ENCODE measurements around the gene LGR6.
A peak's percentile ranks its signal among the peaks of the same experiment; 100 is the strongest.
"Not testable (repeated sequence)": the region's sequence is repeated elsewhere in the genome, so short reads cannot be mapped to it uniquely, and the experiment has no call there.

The LGR6 gene

GRCh38 chr1:202242080-202242419 is 48.5 kb downstream of the LGR6 start:
- DNase-seq = no peak

GRCh38 chr1:202243006-202243405 is 49.4 kb downstream of the LGR6 start:
- peak; percentile 19 for DNase-seq

- DNase-seq = peak; percentile 50
These were observed 51.3 kb downstream of the LGR6 start for GRCh38 chr1:202244841-202245261.

DNA sequence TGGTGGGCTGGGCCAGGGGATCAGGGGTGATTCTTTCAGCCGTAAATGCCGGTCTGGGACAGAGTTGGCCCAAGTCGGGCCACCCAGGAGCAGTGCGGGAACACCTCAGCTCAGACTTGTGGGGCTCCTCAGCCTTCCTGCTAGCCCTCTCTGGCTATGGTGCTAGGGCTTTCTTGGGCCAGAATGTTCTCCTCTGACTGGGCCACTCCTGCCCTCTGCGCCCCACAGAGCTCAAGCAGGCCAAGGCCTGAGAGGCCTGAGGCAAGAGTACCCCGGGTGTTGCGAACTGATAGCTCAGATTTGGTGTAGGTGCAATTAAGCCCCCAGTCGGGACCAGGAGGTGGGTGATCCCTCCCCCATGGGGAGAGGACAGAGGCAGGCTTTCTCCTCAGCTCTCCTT is 51.8 kb downstream of the LGR6 start:
- DNase-seq = peak; percentile 38

DNA sequence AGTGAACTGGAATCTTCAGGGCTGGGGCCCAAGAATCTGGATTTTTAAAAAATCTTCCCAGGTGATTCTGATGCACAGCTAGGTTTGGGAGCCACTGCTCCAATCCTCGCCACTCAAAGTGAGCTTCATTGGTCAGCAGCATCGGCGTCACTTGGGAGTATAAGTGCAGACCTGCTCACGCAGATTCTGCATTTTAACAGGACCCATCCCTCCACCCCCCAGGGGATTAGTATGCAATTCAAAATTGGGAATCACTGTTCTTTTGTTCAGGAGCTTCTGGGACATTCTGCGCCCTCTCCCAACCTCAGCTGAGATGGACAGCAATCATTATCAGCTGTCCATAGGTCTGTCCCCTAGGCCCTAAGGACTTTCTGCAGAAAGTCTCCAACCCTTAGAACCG is 53.5 kb downstream of the LGR6 start:
- DNase-seq = peak; percentile 21

DNA sequence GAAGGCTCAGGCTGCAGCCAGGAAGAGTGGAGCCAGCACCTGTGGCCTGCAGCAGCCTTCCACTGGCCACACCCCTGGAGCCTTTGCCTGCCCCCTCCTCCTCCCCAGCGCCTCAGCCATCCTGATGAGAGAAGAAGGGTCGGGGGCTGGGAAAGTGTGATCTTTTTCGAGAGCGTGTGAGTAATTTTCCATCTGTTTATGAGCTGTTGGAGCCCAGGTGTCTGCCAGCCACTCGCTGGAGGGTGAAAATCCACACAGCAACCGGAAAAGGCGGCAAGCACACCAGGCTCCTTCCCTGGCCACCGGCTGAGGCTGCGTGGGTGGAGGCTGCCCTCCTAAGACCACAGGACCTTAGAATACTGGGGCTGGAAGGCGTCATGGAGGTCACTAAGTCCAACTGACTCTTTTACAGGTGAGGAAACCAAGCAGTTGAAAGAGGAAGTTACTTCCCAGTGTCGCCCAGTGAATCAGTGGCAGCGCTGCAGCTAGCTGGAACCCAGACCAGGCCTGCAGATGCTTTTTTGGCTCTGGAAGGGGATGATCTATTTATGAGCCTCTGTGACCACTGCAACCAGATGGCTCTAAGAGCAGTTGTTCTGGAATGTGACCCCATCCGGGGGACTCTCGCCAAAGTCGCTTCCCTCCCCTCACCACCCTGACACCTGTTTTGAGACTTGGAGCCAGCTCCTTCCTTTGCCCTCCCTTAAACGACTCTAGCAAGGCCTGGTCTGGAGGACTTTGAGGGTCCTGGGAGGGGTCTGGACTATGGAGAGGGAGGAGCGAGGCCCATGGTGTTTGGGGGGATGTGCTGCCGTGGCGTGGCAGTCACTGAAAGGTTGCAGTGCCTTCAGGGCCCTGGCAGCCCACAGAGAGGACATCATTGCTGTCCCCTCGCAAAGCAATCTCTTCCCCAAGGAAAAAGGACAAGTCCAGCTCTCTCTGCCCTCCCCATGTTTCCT is 54.5 kb downstream of the LGR6 start:
- peak; percentile 31 for DNase-seq

GRCh38 chr1:202248861-202249260 is 55.3 kb downstream of the LGR6 start:
- DNase-seq = peak; percentile 6

GRCh38 chr1:202249436-202249835 is 55.8 kb downstream of the LGR6 start:
- peak; percentile 2 for DNase-seq

DNA sequence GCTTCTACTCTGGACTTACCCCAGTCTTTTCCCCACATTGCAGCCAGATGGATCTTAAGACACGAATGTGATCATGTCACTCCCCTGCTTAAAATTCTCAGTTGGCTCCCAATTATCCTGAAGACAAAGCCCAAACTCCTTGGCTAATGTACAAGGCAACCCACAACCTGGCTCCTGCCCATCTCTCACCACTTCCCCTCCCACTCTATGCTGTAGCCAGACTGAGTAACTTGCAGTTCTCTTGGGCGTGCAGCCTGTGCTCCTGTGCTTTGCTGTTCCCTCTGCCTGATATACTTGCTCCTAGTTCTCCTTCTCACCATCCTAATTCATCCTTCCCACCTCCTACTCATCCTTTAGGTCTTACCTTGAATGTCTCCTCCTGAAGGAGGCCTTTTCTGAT is 56.2 kb downstream of the LGR6 start:
- DNase-seq = no peak

- peak; percentile 28 for DNase-seq
These were observed 57.4 kb downstream of the LGR6 start for GRCh38 chr1:202250982-202251381.

DNA sequence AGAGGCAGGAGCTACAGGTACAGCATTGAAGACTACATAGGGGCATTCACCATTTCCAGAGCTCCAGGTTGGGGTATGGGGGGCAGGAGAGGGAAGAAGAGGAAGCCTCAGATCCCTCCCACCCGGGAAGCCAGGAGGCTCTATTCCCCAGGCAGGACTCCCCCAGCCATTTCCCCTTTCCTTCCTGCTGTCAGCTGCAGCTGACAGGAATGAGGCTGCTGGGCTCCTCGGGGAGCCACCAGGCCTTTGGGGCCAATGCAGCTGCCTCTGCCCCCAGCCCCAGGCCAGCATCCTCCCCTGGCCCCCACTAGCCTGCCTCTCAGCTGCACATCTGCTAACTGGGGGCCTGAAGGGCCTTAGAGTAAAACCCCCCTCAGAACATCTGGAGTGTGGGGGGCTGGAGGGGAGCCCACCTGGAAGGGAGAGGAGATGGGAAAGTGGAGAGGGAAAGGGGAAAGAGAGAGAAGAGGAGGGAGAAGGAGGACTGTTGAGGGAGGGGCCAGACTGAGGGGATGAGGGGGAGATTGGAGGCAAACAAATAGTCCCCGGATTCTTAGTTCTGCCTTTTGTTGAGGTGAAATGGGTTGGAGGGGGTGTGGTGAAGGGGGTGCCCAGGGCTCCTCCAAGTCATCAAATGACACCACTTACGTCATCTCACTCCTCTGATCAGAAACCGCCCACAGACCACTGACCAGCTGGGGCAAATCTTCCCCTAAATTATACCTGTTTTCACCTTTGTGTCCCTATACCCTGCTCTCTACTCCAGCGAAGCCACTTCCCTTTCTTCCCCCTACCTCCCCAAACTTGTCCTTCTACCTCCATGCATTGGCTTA is 58.0 kb downstream of the LGR6 start:
- peak; percentile 12 for DNase-seq

GRCh38 chr1:202252271-202252670 is 58.7 kb downstream of the LGR6 start:
- DNase-seq = peak; percentile 48

DNA sequence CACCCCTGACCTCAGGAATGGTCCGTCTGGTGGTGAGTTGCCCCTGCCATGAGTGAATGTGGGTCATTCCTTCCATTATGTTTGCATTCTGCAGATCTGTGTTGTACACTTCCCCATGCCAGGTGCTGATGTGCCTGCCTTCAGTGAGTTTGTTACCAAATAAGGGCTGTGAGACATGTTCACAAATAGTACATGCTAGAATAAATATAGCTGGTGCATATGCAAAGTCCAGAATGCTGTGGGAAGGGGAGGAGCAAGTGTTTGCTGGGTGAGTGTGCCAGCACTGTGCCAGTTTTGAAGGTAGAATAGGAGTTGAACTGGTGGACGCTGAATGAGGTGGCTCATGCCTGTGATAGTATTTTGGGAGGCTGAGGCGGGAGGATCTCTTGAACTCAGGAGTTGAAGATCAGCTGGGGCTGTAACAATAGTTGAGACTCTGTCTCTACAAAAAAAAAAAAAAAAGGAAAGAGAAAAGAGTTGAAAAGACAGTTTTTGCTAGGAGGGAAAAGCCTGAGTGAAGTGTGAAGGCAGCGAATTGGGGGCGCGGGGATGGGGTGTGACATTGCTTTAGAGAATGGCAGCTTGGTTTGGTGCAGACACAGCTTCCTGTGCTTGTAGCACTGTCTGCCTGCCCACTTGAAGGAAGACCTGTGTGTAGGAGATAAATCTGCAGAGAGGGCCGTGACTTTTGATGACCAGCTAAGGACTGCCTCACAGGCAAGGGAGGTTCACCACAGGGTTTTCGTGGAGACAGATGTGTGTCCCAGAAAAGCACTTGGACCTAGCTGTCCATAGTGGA is 61.1 kb downstream of the LGR6 start:
- DNase-seq = peak; percentile 34

DNA sequence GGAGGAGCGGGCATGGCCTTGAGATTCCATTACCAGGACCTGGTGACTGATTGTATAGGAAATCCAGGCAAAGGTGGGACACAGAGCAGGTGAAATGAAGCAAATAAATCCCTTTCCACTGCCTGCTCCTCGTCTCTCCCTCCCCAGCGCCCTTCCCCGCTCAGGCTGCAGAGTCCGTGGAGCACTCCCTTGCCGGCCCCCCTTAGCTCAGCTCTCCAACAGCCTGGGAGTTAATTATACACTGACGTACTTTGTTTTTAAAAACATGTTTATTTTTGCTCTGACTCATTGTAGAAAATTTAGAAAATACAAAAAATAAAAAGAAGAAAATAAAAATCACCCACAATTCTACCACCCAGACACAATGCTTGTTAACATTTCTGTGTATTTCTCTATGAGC is 61.7 kb downstream of the LGR6 start:
- DNase-seq = no peak

GRCh38 chr1:202259705-202260104 is 66.1 kb downstream of the LGR6 start:
- peak; percentile 41 for DNase-seq

- DNase-seq = not testable (repeated sequence)
These were observed 67.8 kb downstream of the LGR6 start for GRCh38 chr1:202261209-202261958.

DNA sequence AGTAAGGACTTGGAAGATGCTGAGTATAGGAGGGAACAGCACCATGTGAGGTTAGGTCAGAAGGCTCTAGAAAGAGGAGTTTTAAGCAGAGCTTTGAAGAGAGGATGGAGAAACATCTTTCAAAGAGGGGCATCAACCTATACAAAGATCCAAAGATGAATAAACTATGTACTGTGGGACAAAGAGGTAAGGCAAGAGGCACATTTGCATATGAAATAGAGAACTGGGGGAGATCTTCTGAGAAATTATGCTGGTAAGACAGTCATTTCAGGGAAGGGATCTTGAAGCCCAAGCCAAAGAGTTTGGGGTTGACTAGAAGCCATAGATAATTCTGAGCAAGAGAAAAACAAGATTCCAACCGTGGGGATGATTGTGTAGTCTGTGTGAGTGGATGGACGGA is 70.0 kb downstream of the LGR6 start:
- DNase-seq = no peak

DNA sequence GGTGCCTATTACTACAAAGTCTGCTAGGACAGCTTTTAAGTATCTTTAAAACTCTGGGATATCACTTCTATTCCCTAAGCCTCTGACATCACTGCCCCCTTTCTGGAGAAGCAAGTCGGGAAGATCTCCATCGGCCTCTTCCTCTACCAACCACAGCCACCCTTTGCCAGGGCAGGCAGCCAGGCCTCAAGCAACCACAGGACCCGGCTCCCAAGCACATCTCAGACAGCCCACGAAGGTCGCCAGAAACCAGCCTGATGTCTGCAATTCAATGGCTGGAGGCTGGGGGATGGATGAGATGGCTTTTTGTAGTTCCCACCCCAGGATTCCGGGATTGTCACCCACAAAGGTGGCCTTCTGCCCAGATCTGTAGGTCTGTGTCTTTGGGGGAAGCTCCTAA is 70.7 kb downstream of the LGR6 start:
- peak; percentile 27 for DNase-seq

DNA sequence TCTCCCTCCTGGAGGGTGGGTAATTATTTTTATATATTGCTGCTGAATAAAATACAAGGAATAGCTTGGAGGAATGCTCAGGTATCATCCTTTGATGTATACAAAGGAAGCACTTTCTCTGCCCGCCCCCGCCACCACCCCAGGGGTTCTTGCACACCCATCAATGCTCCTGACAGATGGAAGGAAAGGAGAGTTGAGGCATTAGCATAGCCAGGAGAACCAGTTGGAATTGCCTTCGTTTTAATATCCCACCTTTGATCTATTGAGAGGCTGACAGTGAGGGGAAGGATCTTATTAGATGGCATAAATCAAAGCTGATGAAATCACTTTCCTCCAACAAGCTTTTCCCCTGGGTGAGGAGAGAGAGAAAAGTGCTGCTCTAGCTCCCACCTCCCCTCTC is 71.1 kb downstream of the LGR6 start:
- DNase-seq = peak; percentile 34

DNA sequence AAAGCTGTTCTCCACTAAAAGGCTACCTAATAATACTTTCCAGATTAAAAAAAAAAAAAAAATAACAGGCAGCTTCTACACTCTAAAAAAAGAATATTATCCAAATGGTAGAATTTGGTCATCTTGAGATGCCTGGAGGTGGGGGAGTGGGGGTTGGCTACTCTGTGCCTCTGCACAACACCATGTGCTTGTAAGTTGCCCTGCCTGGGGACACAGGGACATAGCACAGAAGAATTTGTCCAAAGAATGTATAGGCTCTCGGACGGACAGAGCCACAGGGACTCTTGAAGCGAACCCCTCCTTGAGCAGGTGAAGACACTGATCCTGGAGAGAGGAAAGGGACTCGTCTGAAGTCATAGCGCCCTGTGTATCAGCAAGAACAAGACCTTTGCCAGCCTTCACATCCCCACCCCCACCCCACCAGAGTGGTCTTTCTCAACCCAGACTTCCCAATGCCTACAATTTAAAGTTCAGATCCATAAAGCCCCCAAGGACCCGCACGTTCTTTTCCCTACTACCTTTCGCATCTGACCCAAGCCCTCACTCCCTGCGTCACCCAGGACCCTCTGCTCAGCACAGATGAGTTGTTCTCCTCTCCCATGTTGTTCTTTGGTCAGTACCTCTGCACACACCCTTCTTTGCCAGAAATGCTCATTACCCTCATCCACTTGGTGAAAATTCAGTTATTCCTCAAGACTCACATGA is 72.6 kb downstream of the LGR6 start:
- DNase-seq = peak; percentile 44

DNA sequence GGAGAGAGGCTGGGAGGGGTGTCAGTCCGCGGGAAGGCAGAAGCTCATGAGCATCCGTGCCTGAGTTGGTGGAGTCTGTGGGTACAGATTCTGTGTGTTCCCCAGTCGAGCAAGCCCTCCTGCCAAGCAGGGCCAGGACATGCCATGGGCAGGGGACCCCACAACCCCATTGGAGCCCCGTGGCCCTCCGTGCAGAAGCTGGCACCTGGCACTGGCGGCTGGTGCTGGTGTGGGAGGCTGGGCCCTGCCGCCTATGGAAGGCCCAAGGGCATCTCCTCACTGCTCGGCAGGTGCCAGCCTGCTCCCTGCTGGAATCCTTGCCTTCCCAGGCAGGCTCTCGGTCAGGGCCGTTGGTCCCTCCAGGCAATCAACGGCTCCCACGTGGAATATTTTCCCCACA is 74.4 kb downstream of the LGR6 start:
- DNase-seq = peak; percentile 22

GRCh38 chr1:202268817-202269216 is 75.2 kb downstream of the LGR6 start:
- no peak for DNase-seq
